ENCODE measurements around the gene TMPO. TPM values are rescaled to one million over a fixed set of nuclear protein-coding genes. Genes with fewer than 3 reads are reported as not detected.
"Not testable (repeated sequence)": the region's sequence is repeated elsewhere in the genome, so short reads cannot be mapped to it uniquely, and the experiment has no call there.

TMPO gene
- total and polyA plus RNA-seq, 2 donors from 2014 or later = 13.9 to 55.5 TPM

DNA sequence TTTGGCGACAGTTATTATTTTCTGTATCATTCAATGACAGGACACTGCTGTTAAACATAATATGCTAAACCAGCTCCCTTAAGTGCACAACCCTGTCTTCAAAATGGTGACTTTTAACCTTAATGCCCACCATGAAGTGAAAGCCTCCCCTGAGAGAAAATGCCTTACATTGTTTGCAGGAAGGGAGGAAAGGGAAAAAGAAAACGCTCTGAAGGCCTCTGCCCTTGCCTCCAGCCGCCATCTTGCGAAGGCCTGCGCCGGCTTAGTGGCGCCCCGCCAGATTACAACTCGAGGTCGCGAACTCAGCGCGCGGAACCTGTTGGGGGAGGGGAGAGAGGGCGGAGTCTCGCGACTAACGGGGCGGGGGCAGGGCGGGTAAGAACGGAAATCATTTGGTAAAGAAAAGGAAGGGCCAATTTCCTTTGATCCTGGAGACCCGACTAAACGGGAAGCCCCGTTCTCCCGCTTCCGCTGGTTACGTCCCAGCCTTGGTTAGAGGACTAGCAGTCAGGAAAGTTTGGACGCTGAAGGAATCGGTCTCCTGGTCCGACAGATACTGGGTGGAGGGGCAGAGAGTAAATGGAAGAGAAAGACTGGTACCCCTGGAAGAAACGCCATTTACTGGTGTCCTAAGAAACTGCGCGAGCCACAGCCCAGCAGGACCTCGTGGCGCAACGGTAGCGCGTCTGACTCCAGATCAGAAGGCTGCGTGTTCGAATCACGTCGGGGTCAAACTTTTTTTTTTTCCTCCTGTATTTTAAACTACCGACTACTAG, 11.6 kb upstream of the TMPO start:
- FAIRE-seq = no peak
- Histone ChIP-seq H3K9ac (ENCODE audit: low read length in 3 of 3) (peak overlapping the region; percentile 76 to 86 (median 81)), H3K4me1 (ENCODE audit: control insufficient read depth in 2 of 3, insufficient read depth in 2 of 3, low read depth in 1 of 3, low read length in 3 of 3) (peaks cover 0 to 13% (median 6%) of the 10 kb centered on the region in 3 donors), H3K9me3 (ENCODE audit: control insufficient read depth in 2 of 3, insufficient read depth in 1 of 3, low read length in 3 of 3) (no peaks in the 10 kb centered on the region), H3K36me3 (ENCODE audit: control insufficient read depth in 2 of 3, insufficient read depth in 3 of 3, low read length in 3 of 3) (no peaks in the 10 kb centered on the region), H3K27me3 (ENCODE audit: control insufficient read depth, insufficient read depth, low read length) (no peaks in the 10 kb centered on the region), H3K4me3 (ENCODE audit: low read length in 3 of 3) (peak overlapping the region; percentile 74 to 99 (median 92)), H3K27ac (ENCODE audit: low read depth in 2 of 2, low read length in 2 of 2) (peak overlapping the region; percentile 90 to 99)
- TF ChIP-seq, protein P1, sequence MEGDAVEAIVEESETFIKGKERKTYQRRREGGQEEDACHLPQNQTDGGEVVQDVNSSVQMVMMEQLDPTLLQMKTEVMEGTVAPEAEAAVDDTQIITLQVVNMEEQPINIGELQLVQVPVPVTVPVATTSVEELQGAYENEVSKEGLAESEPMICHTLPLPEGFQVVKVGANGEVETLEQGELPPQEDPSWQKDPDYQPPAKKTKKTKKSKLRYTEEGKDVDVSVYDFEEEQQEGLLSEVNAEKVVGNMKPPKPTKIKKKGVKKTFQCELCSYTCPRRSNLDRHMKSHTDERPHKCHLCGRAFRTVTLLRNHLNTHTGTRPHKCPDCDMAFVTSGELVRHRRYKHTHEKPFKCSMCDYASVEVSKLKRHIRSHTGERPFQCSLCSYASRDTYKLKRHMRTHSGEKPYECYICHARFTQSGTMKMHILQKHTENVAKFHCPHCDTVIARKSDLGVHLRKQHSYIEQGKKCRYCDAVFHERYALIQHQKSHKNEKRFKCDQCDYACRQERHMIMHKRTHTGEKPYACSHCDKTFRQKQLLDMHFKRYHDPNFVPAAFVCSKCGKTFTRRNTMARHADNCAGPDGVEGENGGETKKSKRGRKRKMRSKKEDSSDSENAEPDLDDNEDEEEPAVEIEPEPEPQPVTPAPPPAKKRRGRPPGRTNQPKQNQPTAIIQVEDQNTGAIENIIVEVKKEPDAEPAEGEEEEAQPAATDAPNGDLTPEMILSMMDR (IDR thresholded peaks at IDR 0.05; ENCODE audit: borderline replicate concordance, extremely low read depth, insufficient read depth) = no peak
- intact Hi-C loops (cut with DNase I) = no loop called here
- DNase-seq = peak; percentile 95 to 98 (median 96)

- FAIRE-seq = no peak
These were observed 11.1 kb upstream of the TMPO start for GRCh38 chr12:98504368-98504617.

GRCh38 chr12:98509063-98509462, 6.3 kb upstream of the TMPO start:
- no peaks in the 10 kb centered on the region for H3K27me3 ChIP-seq (ENCODE audit: control insufficient read depth, insufficient read depth, low read length)
- no peak overlapping the region for H3K4me3 ChIP-seq (ENCODE audit: low read length in 3 of 3)
- TF ChIP-seq, protein P1 (IDR thresholded peaks at IDR 0.05; ENCODE audit: borderline replicate concordance, extremely low read depth, insufficient read depth) = no peak
- H3K36me3 ChIP-seq (ENCODE audit: control insufficient read depth in 2 of 3, insufficient read depth in 3 of 3, low read length in 3 of 3) = no peaks in the 10 kb centered on the region
- DNase-seq (no peak), FAIRE-seq (no peak)
- intact Hi-C loops (cut with DNase I) = no loop called here
- H3K4me1 ChIP-seq (ENCODE audit: control insufficient read depth in 2 of 3, insufficient read depth in 2 of 3, low read depth in 1 of 3, low read length in 3 of 3) = peaks cover 0 to 7% (median 0%) of the 10 kb centered on the region in 3 donors
- no peak overlapping the region for H3K9ac ChIP-seq (ENCODE audit: low read length in 3 of 3)
- no peak overlapping the region for H3K27ac ChIP-seq (ENCODE audit: low read depth in 2 of 2, low read length in 2 of 2)
- no peaks in the 10 kb centered on the region for H3K9me3 ChIP-seq (ENCODE audit: control insufficient read depth in 2 of 3, insufficient read depth in 1 of 3, low read length in 3 of 3)

More at GRCh38 chr12:98504368-98504617, 11.1 kb upstream of the TMPO start:
- Histone ChIP-seq H3K27me3 (ENCODE audit: control insufficient read depth, insufficient read depth, low read length) (no peaks in the 10 kb centered on the region), H3K36me3 (ENCODE audit: control insufficient read depth in 2 of 3, insufficient read depth in 3 of 3, low read length in 3 of 3) (no peaks in the 10 kb centered on the region), H3K4me3 (ENCODE audit: low read length in 3 of 3) (peak overlapping the region; percentile 74 to 99 (median 92)), H3K9ac (ENCODE audit: low read length in 3 of 3) (peak overlapping the region; percentile 25 to 86 (median 76)), H3K9me3 (ENCODE audit: control insufficient read depth in 2 of 3, insufficient read depth in 1 of 3, low read length in 3 of 3) (no peaks in the 10 kb centered on the region), H3K4me1 (ENCODE audit: control insufficient read depth in 2 of 3, insufficient read depth in 2 of 3, low read depth in 1 of 3, low read length in 3 of 3) (peaks cover 0 to 13% (median 6%) of the 10 kb centered on the region in 3 donors), H3K27ac (ENCODE audit: low read depth in 2 of 2, low read length in 2 of 2) (peak overlapping the region; percentile 90 to 99)
- DNase-seq = no peak
- TF ChIP-seq, protein P1 (IDR thresholded peaks at IDR 0.05; ENCODE audit: borderline replicate concordance, extremely low read depth, insufficient read depth) = no peak
- intact Hi-C loops (cut with DNase I) = no loop called here

DNA sequence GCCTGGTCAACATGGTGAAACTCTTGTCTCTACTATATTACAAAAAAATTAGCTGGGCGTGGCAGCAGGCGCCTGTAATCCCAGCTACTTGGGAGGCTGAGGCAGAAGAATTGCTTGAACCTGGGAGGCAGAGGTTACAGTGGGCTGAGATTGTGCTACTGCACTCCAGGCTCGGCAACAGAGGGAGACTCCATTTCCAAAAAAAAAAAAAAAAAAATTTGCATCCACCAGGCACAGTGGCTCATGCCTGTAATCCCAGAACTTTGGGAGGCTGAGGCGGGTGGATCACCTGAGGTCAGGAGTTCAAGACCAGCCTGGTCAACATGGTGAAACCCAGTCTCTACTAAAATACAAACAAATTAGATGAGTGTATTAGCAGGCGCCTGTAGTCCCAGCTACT, 3.6 kb upstream of the TMPO start:
- H3K27ac ChIP-seq (ENCODE audit: low read depth in 2 of 2, low read length in 2 of 2); intact Hi-C loops (cut with DNase I); H3K9me3 ChIP-seq (ENCODE audit: control insufficient read depth in 2 of 3, insufficient read depth in 1 of 3, low read length in 3 of 3); H3K36me3 ChIP-seq (ENCODE audit: control insufficient read depth in 2 of 3, insufficient read depth in 3 of 3, low read length in 3 of 3); DNase-seq; FAIRE-seq; H3K27me3 ChIP-seq (ENCODE audit: control insufficient read depth, insufficient read depth, low read length); H3K9ac ChIP-seq (ENCODE audit: low read length in 3 of 3); H3K4me3 ChIP-seq (ENCODE audit: low read length in 3 of 3); H3K4me1 ChIP-seq (ENCODE audit: control insufficient read depth in 2 of 3, insufficient read depth in 2 of 3, low read depth in 1 of 3, low read length in 3 of 3): not testable (repeated sequence)
